ENCODE data around the gene RAD21L1. TPM values are rescaled to one million over a fixed set of nuclear protein-coding genes. Genes with fewer than 3 reads are reported as not detected.
"Not testable (repeated sequence)": the region's sequence is repeated elsewhere in the genome, so short reads cannot be mapped to it uniquely, and the experiment has no call there.

Gene RAD21L1
- total and polyA plus RNA-seq, 10 donors, result not detected

DNA sequence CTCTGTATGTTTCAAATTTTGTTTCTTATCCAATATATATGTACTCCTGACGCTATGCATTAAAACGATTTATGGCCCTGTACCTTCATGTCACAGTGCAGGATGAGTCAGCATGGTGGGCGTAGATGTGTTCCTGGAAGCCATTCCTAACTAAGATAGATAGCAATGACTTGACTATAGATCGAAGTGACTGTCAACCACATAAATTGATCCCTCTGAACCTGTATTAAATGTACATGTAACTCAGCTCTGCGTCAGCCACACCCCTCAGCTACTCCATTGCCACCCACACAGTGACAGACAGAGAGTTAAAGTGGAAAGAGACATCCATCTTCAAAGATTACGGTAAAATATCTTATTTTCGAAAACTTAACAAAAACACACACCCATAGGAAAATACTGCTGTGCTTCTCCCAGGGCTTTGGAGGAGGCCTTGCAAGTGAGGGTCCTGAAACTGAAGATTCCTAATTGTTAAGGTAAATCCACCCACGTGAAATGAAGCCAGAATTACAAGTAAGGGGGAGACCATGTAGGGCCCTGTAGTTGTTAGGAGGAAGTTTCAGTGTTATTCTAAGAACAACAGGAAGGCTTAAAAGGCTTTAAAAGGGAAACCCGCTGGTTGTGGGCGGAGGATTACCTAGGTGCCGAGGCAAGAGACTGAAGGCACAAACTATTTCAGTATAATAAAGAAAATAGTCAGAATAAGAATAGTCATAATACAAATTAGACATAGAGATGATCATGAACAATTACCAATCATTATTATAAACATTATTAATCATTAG, 10.3 kb upstream of the RAD21L1 start:
- H3K4me3 ChIP-seq, result no peak overlapping the region
- WGBS, 5 donors, result 46 to 60% (median 54%) methylated on average over 11 of the region's 11 CpGs
- H3K9me3 ChIP-seq, result no peaks in the 10 kb centered on the region
- no peaks in the 10 kb centered on the region for H3K36me3 ChIP-seq
- H3K27me3 ChIP-seq (replicated peaks in 1 of 7), result peaks cover 0 to 35% (median 0%) of the 10 kb centered on the region in 7 donors
- H3K4me1 ChIP-seq, result peaks cover 0 to 9% (median 6%) of the 10 kb centered on the region in 6 donors
- TF ChIP-seq, protein P1, sequence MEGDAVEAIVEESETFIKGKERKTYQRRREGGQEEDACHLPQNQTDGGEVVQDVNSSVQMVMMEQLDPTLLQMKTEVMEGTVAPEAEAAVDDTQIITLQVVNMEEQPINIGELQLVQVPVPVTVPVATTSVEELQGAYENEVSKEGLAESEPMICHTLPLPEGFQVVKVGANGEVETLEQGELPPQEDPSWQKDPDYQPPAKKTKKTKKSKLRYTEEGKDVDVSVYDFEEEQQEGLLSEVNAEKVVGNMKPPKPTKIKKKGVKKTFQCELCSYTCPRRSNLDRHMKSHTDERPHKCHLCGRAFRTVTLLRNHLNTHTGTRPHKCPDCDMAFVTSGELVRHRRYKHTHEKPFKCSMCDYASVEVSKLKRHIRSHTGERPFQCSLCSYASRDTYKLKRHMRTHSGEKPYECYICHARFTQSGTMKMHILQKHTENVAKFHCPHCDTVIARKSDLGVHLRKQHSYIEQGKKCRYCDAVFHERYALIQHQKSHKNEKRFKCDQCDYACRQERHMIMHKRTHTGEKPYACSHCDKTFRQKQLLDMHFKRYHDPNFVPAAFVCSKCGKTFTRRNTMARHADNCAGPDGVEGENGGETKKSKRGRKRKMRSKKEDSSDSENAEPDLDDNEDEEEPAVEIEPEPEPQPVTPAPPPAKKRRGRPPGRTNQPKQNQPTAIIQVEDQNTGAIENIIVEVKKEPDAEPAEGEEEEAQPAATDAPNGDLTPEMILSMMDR (IDR thresholded peaks at IDR 0.05 in 8 of 11, conservative IDR thresholded peaks at IDR 0.05 in 3 of 11), result no peak
- TF ChIP-seq POLR2A (IDR thresholded peaks at IDR 0.05) (no peak), POLR2AphosphoS5 (IDR thresholded peaks at IDR 0.05) (no peak)
- H3K27ac ChIP-seq, result no peak overlapping the region
- intact Hi-C loops (cut with DNase I; ENCODE audit: low total_unique reads), result loop anchor here (10.0 kb wide), 1 partner anchor 261 kb away; no protein-coding TSS in a partner anchor
- DNase-seq, result no peak

DNA sequence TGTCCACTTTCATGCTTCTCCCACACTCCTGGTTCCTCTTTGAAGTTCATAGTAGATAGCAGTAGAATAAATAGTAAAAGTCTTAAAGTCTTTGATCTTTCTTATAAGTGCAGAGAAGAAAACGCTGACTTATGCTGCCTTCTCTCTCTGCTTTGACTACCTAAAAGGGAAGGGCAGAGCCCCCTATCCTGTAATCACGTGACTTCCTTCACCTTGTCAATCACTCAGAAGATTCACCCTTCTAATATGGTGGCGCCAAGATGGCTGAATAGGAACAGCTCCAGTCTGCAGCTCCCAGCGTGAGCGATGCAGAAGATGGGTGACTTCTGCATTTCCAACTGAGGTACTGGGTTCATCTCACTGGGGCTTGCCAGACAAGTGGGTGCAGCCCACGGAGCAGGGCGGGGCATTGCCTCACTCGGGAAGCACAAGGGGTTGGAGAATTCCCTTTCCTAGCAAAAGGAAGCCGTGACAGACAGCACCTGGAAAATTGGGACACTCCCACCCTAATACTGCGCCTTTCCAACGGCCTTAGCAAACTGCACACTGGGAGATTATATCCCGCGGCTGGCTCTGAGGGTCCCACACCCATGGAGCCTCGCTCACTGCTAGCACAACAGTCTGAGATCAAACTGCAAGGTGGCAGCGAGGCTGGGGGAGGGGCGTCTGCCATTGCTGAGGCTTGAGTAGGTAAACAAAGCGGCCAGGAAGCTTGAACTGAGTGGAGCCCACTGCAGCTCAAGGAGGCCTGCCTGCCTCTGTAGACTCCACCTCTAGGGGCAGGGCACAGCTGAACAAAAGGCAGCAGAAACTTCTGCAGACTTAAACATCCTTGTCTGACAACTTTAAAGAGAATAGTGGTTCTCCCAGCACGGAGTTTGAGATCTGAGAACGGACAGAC, 9.1 kb upstream of the RAD21L1 start:
- intact Hi-C loops (cut with DNase I; ENCODE audit: low total_unique reads), result loop anchor here (10.0 kb wide), 1 partner anchor 262 kb away; no protein-coding TSS in a partner anchor
- 82 to 86% (median 85%) methylated on average over 14 to 19 of the region's 19 CpGs for WGBS, 5 donors
- DNase-seq, H3K4me3 ChIP-seq, H3K9me3 ChIP-seq, H3K27ac ChIP-seq, H3K36me3 ChIP-seq, H3K4me1 ChIP-seq: not testable (repeated sequence)
- peaks cover 0 to 35% (median 0%) of the 10 kb centered on the region in 7 donors for H3K27me3 ChIP-seq (replicated peaks in 1 of 7)

DNA sequence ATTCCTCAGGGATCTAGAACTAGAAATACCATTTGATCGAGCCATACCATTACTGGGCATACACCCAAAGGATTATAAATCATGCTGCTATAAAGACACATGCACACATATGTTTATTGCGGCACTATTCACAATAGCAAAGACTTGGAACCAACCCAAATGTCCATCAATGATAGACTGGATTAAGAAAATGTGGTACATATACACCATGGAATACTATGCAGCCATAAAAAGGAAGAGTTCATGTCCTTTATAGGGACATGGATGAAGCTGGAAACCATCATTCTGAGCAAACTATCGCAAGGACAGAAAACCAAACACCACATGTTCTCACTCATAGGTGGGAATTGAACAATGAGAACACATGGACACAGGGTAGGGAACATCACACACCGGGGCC, 3.1 kb upstream of the RAD21L1 start:
- Histone ChIP-seq H3K9me3 (peaks cover 0 to 18% (median 9%) of the 10 kb centered on the region in 8 donors), H3K27me3 (replicated peaks in 1 of 7) (peaks cover 0 to 26% (median 18%) of the 10 kb centered on the region in 7 donors), H3K4me1 (peaks cover 0 to 25% (median 16%) of the 10 kb centered on the region in 6 donors)
- H3K4me3 ChIP-seq; intact Hi-C loops (cut with DNase I; ENCODE audit: low total_unique reads); H3K36me3 ChIP-seq; H3K27ac ChIP-seq; DNase-seq: not testable (repeated sequence)
- WGBS, 5 donors, result 91 to 99% (median 96%) methylated on average over 3 to 4 of the region's 4 CpGs

DNA sequence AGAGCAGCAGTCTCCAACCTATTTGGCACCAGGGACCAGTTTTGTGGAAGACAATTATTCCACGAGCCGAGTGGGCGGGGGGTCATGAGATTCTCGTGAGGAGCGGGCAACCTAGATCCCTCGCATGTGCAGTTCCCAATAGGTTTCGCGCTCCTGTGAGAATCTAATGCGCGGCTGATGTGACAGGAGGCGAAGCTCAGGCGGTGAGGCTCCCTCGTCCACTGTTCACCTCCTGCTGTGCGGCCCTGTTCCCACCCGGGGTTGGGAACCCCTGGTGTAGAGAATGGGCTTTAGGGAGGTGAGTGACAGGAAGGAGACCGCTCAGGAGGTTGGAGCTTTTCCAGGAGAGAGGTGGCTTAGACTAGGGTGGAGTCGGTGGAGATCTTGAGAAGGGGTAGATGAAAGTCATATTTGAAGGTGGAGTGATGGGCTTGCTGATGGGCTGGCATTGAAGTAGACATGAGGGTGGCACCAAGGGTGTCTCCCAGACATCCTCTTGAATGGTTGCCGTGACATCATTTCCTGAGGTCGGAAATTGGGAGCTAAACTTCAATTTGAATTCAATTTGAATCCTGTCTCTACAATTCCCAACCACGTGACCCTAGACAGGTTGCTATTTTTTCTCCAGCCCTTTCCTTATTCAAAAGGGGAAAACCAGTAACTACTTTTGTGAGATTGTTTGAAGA, 1.5 kb upstream of the RAD21L1 start:
- Histone ChIP-seq H3K27ac (no peak overlapping the region), H3K36me3 (no peaks in the 10 kb centered on the region), H3K4me1 (peaks cover 0 to 25% (median 16%) of the 10 kb centered on the region in 6 donors), H3K4me3 (no peak overlapping the region), H3K9me3 (peaks cover 0 to 18% (median 9%) of the 10 kb centered on the region in 8 donors), H3K27me3 (replicated peaks in 1 of 7) (peaks cover 0 to 42% (median 34%) of the 10 kb centered on the region in 7 donors)
- 82 to 86% (median 83%) methylated on average over 20 of the region's 20 CpGs for WGBS, 5 donors
- TF ChIP-seq POLR2A (IDR thresholded peaks at IDR 0.05), result no peak
- TF ChIP-seq, protein P1 (IDR thresholded peaks at IDR 0.05 in 8 of 11, conservative IDR thresholded peaks at IDR 0.05 in 3 of 11), result no peak
- no peak for TF ChIP-seq POLR2AphosphoS5 (IDR thresholded peaks at IDR 0.05)
- intact Hi-C loops (cut with DNase I; ENCODE audit: low total_unique reads), result no loop called here
- no peak for DNase-seq

All from spleen (tissue), 11 donors.